HepG2 (cell line): Measurements from ENCODE around the gene R3HDM4. TPM values are rescaled to one million over a fixed set of nuclear protein-coding genes. Genes with fewer than 3 reads are reported as not detected.

Experiments used
- ATF7 ChIP-seq, 2 experiments: fragments of 450-650 bp in 1 of 2; sonication (generic) in 1 of 2; formaldehyde crosslinking in 1 of 2; IDR thresholded peaks; 2 replicates each; pipeline versions ENCODE4 v1.4.0 to v1.6.1; 2016 to 2020; ENCODE audit warnings: antibody characterized with exemption in 1 of 2, mild to moderate bottlenecking in 1 of 2, missing genetic modification reagents in 1 of 2
- FOXK2 ChIP-seq: fragments of 450-650 bp; IDR thresholded peaks from 2 replicates; pipeline ENCODE4 v1.6.1; 2016
- GABPA ChIP-seq, 2 experiments: IDR thresholded peaks; 2 replicates each; pipeline ENCODE4 v1.6.1; 2011 to 2016; ENCODE audit warnings: low read depth in 2 of 2, low read length in 1 of 2, missing biosample characterization in 1 of 2, missing genetic modification characterization in 1 of 2
- MAZ ChIP-seq, 2 experiments: sonication (generic) in 1 of 2; formaldehyde crosslinking in 1 of 2; IDR thresholded peaks; 2 replicates each; pipeline versions ENCODE4 v1.5.0 to v1.6.1; 2012 to 2020; ENCODE audit warnings: low read depth in 2 of 2, mild to moderate bottlenecking in 2 of 2, borderline replicate concordance in 1 of 2, improper control_type of control experiment in 1 of 2, low read length in 1 of 2, missing genetic modification reagents in 1 of 2, moderate library complexity in 1 of 2
- MTF2 ChIP-seq: sonication (generic); formaldehyde crosslinking; IDR thresholded peaks from 2 replicates; pipeline ENCODE4 v1.5.0; 2020; ENCODE audit warnings: missing genetic modification reagents, borderline replicate concordance
- NR2F6 ChIP-seq, 2 experiments: IDR thresholded peaks; 2 replicates each; pipeline ENCODE4 v1.6.1; 2016; ENCODE audit warnings: antibody characterized with exemption in 1 of 2, mild to moderate bottlenecking in 1 of 2
- RBFOX2 ChIP-seq: fragments of 200-400 bp; formaldehyde crosslinking; IDR thresholded peaks from 2 replicates; pipeline ENCODE4 v1.6.1; 2017; ENCODE audit warnings: low read depth, mild to moderate bottlenecking, low read length
- REPIN1 ChIP-seq: sonication (generic); formaldehyde crosslinking; IDR thresholded peaks from 2 replicates; pipeline ENCODE4 v1.8.0; 2022; ENCODE audit warnings: missing genetic modification reagents, low read depth, mild to moderate bottlenecking, borderline replicate concordance
- YY1 ChIP-seq: IDR thresholded peaks from 2 replicates; pipeline ENCODE4 v1.6.1; 2011; ENCODE audit warnings: low read length, low read depth, moderate library complexity, mild to moderate bottlenecking; ENCODE audit not compliant: insufficient read depth, insufficient replicate concordance
- ZKSCAN8 ChIP-seq: IDR thresholded peaks from 2 replicates; pipeline ENCODE4 v1.6.1; 2016; ENCODE audit warnings: borderline replicate concordance, missing genetic modification reagents, missing compliant biosample characterization
- ZNF232 ChIP-seq: sonication (generic); formaldehyde crosslinking; IDR thresholded peaks from 2 replicates; pipeline ENCODE4 v1.4.0; 2020; ENCODE audit warnings: missing genetic modification reagents, borderline replicate concordance
- ZNF251 ChIP-seq: sonication (generic); formaldehyde crosslinking; IDR thresholded peaks from 2 replicates; pipeline ENCODE4 v1.9.0; 2021; ENCODE audit warnings: mild to moderate bottlenecking, missing genetic modification reagents
- ZNF276 ChIP-seq: sonication (generic); formaldehyde crosslinking; IDR thresholded peaks from 2 replicates; pipeline ENCODE4 v1.4.0; 2020; ENCODE audit warnings: mild to moderate bottlenecking, low read depth, missing genetic modification reagents
- ZNF318 ChIP-seq: sonication (generic); formaldehyde crosslinking; IDR thresholded peaks from 2 replicates; pipeline ENCODE4 v1.4.0; 2020; ENCODE audit warnings: mild to moderate bottlenecking, missing genetic modification reagents
- ZNF7 ChIP-seq: IDR thresholded peaks from 2 replicates; pipeline ENCODE4 v1.6.1; 2016; ENCODE audit warnings: missing biosample characterization, missing genetic modification reagents
- polyA plus RNA-seq, 8 experiments: library from polyadenylated mRNA; depleted of rRNA in 3 of 8; stranded (reverse) in 7 of 8; unstranded in 1 of 8; fragments of >200 nt; fragmentation: Illumina TruSeq in 4 of 8; extraction: Trizol in 4 of 8; gene quantifications; 2 replicates each; pipeline versions ENCODE4 v1.2.1 to v1.2.3, GENCODE V29; 2011 to 2016; ENCODE audit warnings: low read depth in 4 of 8, missing spikeins in 1 of 8, mixed read lengths in 1 of 8; ENCODE audit not compliant: insufficient read depth in 1 of 8
- total RNA-seq, 5 experiments: library from RNA; depleted of rRNA; stranded (reverse); fragments of >200 nt; fragmentation: Illumina TruSeq; extraction: Trizol; gene quantifications; 2 replicates each; pipeline ENCODE4 v1.2.3, GENCODE V29; 2016; ENCODE audit warnings: low read depth in 1 of 5

Gene R3HDM4
- total and polyA plus RNA-seq, 2 of the 13 experiments (the other 11 are each of a cell fraction or from before 2014, with no cell fraction given), result 26.2 to 26.9 TPM

- TF ChIP-seq ZNF232 (no peak), GABPA (IDR thresholded peaks at IDR 0.05; ENCODE audit: low read depth, low read length) (no peak), GABPA (CRISPR knock-in tag; IDR thresholded peaks at IDR 0.05; ENCODE audit: low read depth) (0 out of 2 replicates have a peak, but pooled peaks have one; percentile 10), ZNF7 (no peak), ATF7 (IDR thresholded peaks at IDR 0.05) (no peak), ATF7 (CRISPR knock-in tag; IDR thresholded peaks at IDR 0.05) (no peak), ZNF318 (CRISPR knock-in tag) (no peak), MTF2 (no peak), ZNF276 (CRISPR knock-in tag) (no peak), YY1 (peak; percentile 76), RBFOX2 (peak; percentile 83), ZNF251 (CRISPR knock-in tag) (no peak), NR2F6 (IDR thresholded peaks at IDR 0.05) (no peak), NR2F6 (CRISPR knock-in tag; IDR thresholded peaks at IDR 0.05) (no peak), ZKSCAN8 (CRISPR knock-in tag) (no peak), MAZ (IDR thresholded peaks at IDR 0.05; ENCODE audit: borderline replicate concordance, low read depth, low read length) (peak; percentile 93), MAZ (CRISPR knock-in tag; IDR thresholded peaks at IDR 0.05; ENCODE audit: low read depth) (0 out of 2 replicates have a peak, but pooled peaks have one; percentile 41), FOXK2 (no peak), REPIN1 (CRISPR knock-in tag) (no peak)
These were observed 12.7 kb upstream of the R3HDM4 start, which contains the start of gene ARID3A (continued) for GRCh38 chr19:925526-926322.
